HL-60 (cell line): ENCODE data around the gene FOXF2.

Experiments used
- GABPA ChIP-seq: IDR thresholded peaks from 2 replicates; pipeline ENCODE4 v1.6.1; 2012; ENCODE audit warnings: low read depth
- POLR2AphosphoS5 ChIP-seq: IDR thresholded peaks from 2 replicates; pipeline ENCODE4 v1.6.1; 2012; ENCODE audit warnings: low read depth
- REST ChIP-seq: IDR thresholded peaks from 2 replicates; pipeline ENCODE4 v1.6.1; 2012; ENCODE audit warnings: low read depth; ENCODE audit not compliant: insufficient replicate concordance
- TF ChIP-seq, protein P1 (sequence below): IDR thresholded peaks from one replicate; pipeline ENCODE4 v1.5.1; 2011; ENCODE audit warnings: low read length, control low read depth, inconsistent platforms; ENCODE audit not compliant: insufficient read depth

- TF ChIP-seq, protein P1, sequence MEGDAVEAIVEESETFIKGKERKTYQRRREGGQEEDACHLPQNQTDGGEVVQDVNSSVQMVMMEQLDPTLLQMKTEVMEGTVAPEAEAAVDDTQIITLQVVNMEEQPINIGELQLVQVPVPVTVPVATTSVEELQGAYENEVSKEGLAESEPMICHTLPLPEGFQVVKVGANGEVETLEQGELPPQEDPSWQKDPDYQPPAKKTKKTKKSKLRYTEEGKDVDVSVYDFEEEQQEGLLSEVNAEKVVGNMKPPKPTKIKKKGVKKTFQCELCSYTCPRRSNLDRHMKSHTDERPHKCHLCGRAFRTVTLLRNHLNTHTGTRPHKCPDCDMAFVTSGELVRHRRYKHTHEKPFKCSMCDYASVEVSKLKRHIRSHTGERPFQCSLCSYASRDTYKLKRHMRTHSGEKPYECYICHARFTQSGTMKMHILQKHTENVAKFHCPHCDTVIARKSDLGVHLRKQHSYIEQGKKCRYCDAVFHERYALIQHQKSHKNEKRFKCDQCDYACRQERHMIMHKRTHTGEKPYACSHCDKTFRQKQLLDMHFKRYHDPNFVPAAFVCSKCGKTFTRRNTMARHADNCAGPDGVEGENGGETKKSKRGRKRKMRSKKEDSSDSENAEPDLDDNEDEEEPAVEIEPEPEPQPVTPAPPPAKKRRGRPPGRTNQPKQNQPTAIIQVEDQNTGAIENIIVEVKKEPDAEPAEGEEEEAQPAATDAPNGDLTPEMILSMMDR = no peak
- no peak for TF ChIP-seq POLR2AphosphoS5
- TF ChIP-seq REST = no peak
- TF ChIP-seq GABPA = no peak
These were observed 5.4 kb downstream of the FOXF2 start for GRCh38 chr6:1394514-1395463.
